ENCODE results near the gene TOP1.

Gene TOP1

GRCh38 chr20:41058674-41059635, 30.3 kb downstream of the TOP1 start:
- DNase-seq (ENCODE audit: low spot score), result no peak

- DNase-seq (ENCODE audit: low spot score), result no peak
Measured at GRCh38 chr20:41061155-41061554, 32.5 kb downstream of the TOP1 start.

GRCh38 chr20:41063442-41063841, 34.8 kb downstream of the TOP1 start:
- peak; percentile 61 for DNase-seq (ENCODE audit: low spot score)

- no peak for DNase-seq (ENCODE audit: low spot score)
Measured at GRCh38 chr20:41064377-41064776, 35.8 kb downstream of the TOP1 start.

- no peak for DNase-seq (ENCODE audit: low spot score)
Measured at GRCh38 chr20:41065716-41066115, 37.1 kb downstream of the TOP1 start.

GRCh38 chr20:41068806-41069205, 40.2 kb downstream of the TOP1 start:
- DNase-seq (ENCODE audit: low spot score), result no peak

GRCh38 chr20:41072190-41072863, 43.7 kb downstream of the TOP1 start:
- no peak for DNase-seq (ENCODE audit: low spot score)

GRCh38 chr20:41072915-41073314, 44.3 kb downstream of the TOP1 start:
- no peak for DNase-seq (ENCODE audit: low spot score)

- DNase-seq (ENCODE audit: low spot score), result no peak
Measured at GRCh38 chr20:41074441-41074840, 45.8 kb downstream of the TOP1 start.

GRCh38 chr20:41076776-41077175, 48.2 kb downstream of the TOP1 start:
- DNase-seq (ENCODE audit: low spot score), result no peak

- peak; percentile 65 for DNase-seq (ENCODE audit: low spot score)
Measured at GRCh38 chr20:41078329-41078728, 49.7 kb downstream of the TOP1 start.

GRCh38 chr20:41079066-41079465, 50.4 kb downstream of the TOP1 start:
- DNase-seq (ENCODE audit: low spot score), result no peak

- no peak for DNase-seq (ENCODE audit: low spot score)
Measured at GRCh38 chr20:41080866-41081265, 52.2 kb downstream of the TOP1 start.

GRCh38 chr20:41081276-41081814, 52.7 kb downstream of the TOP1 start:
- DNase-seq (ENCODE audit: low spot score), result no peak

- no peak for DNase-seq (ENCODE audit: low spot score)
Measured at GRCh38 chr20:41082306-41082705, 53.7 kb downstream of the TOP1 start.

GRCh38 chr20:41085606-41086005, 57.0 kb downstream of the TOP1 start:
- no peak for DNase-seq (ENCODE audit: low spot score)

GRCh38 chr20:41086402-41087324, 58.0 kb downstream of the TOP1 start:
- DNase-seq (ENCODE audit: low spot score), result no peak

- DNase-seq (ENCODE audit: low spot score), result no peak
Measured at GRCh38 chr20:41087325-41087685, 58.7 kb downstream of the TOP1 start.

GRCh38 chr20:41087777-41088176, 59.2 kb downstream of the TOP1 start:
- no peak for DNase-seq (ENCODE audit: low spot score)

GRCh38 chr20:41089555-41089954, 60.9 kb downstream of the TOP1 start:
- no peak for DNase-seq (ENCODE audit: low spot score)

GRCh38 chr20:41091927-41092326, 63.3 kb downstream of the TOP1 start:
- DNase-seq (ENCODE audit: low spot score), result no peak

Data from NAMALWA (cell line).